ENCODE results near the gene COA8.
A peak's percentile ranks its signal among the peaks of the same experiment; 100 is the strongest.

Gene COA8

GRCh38 chr14:103526247-103526913 lies 36.4 kb upstream of the COA8 start:
- DNase-seq = no peak

GRCh38 chr14:103526914-103527248 lies 35.9 kb upstream of the COA8 start:
- no peak for DNase-seq

- DNase-seq = peak; percentile 79
These were observed 35.2 kb upstream of the COA8 start for GRCh38 chr14:103527408-103528145.

GRCh38 chr14:103528146-103528586 lies 34.6 kb upstream of the COA8 start:
- peak; percentile 20 for DNase-seq

- peak; percentile 92 for DNase-seq
These were observed 34.0 kb upstream of the COA8 start, which contains the start of gene TRMT61A for GRCh38 chr14:103528587-103529382. TSS of gene TRMT61A (plus strand) at chr14:103529196. CDS start at chr14:103529979, 783 bp downstream.

GRCh38 chr14:103529383-103530365 lies 33.1 kb upstream of the COA8 start:
- DNase-seq = no peak

GRCh38 chr14:103530390-103530789 lies 32.4 kb upstream of the COA8 start:
- no peak for DNase-seq

- no peak for DNase-seq
These were observed 31.9 kb upstream of the COA8 start for GRCh38 chr14:103530831-103531230.

GRCh38 chr14:103531421-103532215 lies 31.1 kb upstream of the COA8 start:
- DNase-seq = no peak

- DNase-seq = no peak
These were observed 30.3 kb upstream of the COA8 start for GRCh38 chr14:103532216-103533136.

GRCh38 chr14:103533137-103533998 lies 29.4 kb upstream of the COA8 start:
- no peak for DNase-seq

GRCh38 chr14:103533999-103534575 lies 28.7 kb upstream of the COA8 start:
- DNase-seq = no peak

GRCh38 chr14:103534576-103535061 lies 28.1 kb upstream of the COA8 start:
- DNase-seq = no peak

- no peak for DNase-seq
These were observed 27.5 kb upstream of the COA8 start for GRCh38 chr14:103535081-103535890.

- DNase-seq = no peak
These were observed 26.7 kb upstream of the COA8 start for GRCh38 chr14:103535891-103536565.

- no peak for DNase-seq
These were observed 26.1 kb upstream of the COA8 start for GRCh38 chr14:103536693-103537092.

Measured in EL (cell line).